Testis (tissue), 3 donors: Measurements from ENCODE around the gene C11orf68. TPM values are rescaled to one million over a fixed set of nuclear protein-coding genes. Genes with fewer than 3 reads are reported as not detected.

ENCODE experiments used
- DNase-seq: peaks from one replicate; pipeline ENCODE4 v3.0.0-alpha.2; 2019
- H3K27ac ChIP-seq, 2 donors: fragments of 200-600 bp; sonication (generic); one replicate each; pipeline ENCODE4 v1.5.1; 2019
- H3K27me3 ChIP-seq: fragments of 200-600 bp; sonication (generic); one replicate; pipeline ENCODE4 v1.5.1; 2019
- H3K36me3 ChIP-seq: fragments of 200-600 bp; sonication (generic); one replicate; pipeline ENCODE4 v1.5.1; 2017; ENCODE audit warnings: low read depth; ENCODE audit errors: missing control alignments
- H3K4me1 ChIP-seq: fragments of 200-600 bp; sonication (generic); one replicate; pipeline ENCODE4 v1.5.1; 2019
- H3K4me3 ChIP-seq, 2 donors: fragments of 200-600 bp; sonication (generic); one replicate each; pipeline ENCODE4 v1.5.1; 2017 to 2019
- H3K9me3 ChIP-seq: fragments of 200-600 bp; sonication (generic); one replicate; pipeline ENCODE4 v1.5.1; 2017
- CTCF ChIP-seq, 3 experiments: fragments of 450-650 bp in 2 of 3; fragments of 200-600 bp in 1 of 3; sonication (generic) in 1 of 3; IDR thresholded peaks; one replicate each; pipeline ENCODE4 v1.5.1; 2016 to 2019; ENCODE audit warnings: antibody characterized with exemption in 3 of 3, mild to moderate bottlenecking in 2 of 3, moderate library complexity in 1 of 3
- POLR2A ChIP-seq: fragments of 450-650 bp; IDR thresholded peaks from one replicate; pipeline ENCODE4 v1.6.1; 2017; ENCODE audit warnings: antibody characterized with exemption, mild to moderate bottlenecking, moderate library complexity
- WGBS, 2 donors: methylation state at CpG; one replicate each; pipeline ENCODE4 v1.1.5; 2018; 5-methylcytosine and 5-hydroxymethylcytosine counted together
- intact Hi-C: fragments of 100-400 bp; cut with DNase I; formaldehyde crosslinking; loops from one replicate; pipeline ENCODE4 v1.15.1; 2023; ENCODE audit warnings: low total_unique reads
- polyA plus RNA-seq: library from polyadenylated mRNA; stranded (reverse); fragments of 350-450 nt; fragmentation: Illumina TruSeq; extraction: RNeasy Lipid Tissue Mini Kit (QIAGEN cat#74804); gene quantifications from one replicate; pipeline ENCODE4 v1.2.3, GENCODE V29; 2014; ENCODE audit warnings: low read depth, low replicate concordance; ENCODE audit not compliant: insufficient read depth
- total RNA-seq, 2 donors: library from RNA; depleted of rRNA; stranded (reverse); fragments of >200 nt; gene quantifications; one replicate each; pipeline ENCODE4 v1.2.3, GENCODE V29; 2016

C11orf68 gene
- total and polyA plus RNA-seq, 3 donors from 2014 or later = 54.4 to 89.2 (median 54.8) TPM

- Histone ChIP-seq H3K27me3 (no peaks in the 10 kb centered on the region), H3K4me3 (no peak overlapping the region), H3K36me3 (no peaks in the 10 kb centered on the region), H3K9me3 (no peaks in the 10 kb centered on the region), H3K27ac (no peak overlapping the region), H3K4me1 (peaks cover 10% of the 10 kb centered on the region)
- no peak for TF ChIP-seq POLR2A
- no peak for TF ChIP-seq CTCF (IDR thresholded peaks at IDR 0.05)
- no peak for DNase-seq
- intact Hi-C loops = no loop called here
- WGBS, 2 donors = 89 to 90% methylated on average over 6 of the region's 6 CpGs
Observed at GRCh38 chr11:65907878-65908277, 11.0 kb downstream of the C11orf68 start.

GRCh38 chr11:65906602-65907001 lies 12.3 kb downstream of the C11orf68 start:
- intact Hi-C loops = no loop called here
- DNase-seq = no peak
- no peaks in the 10 kb centered on the region for H3K27me3 ChIP-seq
- no peak overlapping the region for H3K27ac ChIP-seq
- H3K4me1 ChIP-seq = peaks cover 4% of the 10 kb centered on the region
- 91 to 92% methylated on average over 5 of the region's 5 CpGs for WGBS, 2 donors
- H3K4me3 ChIP-seq = no peak overlapping the region
- TF ChIP-seq CTCF (IDR thresholded peaks at IDR 0.05) = no peak
- no peak for TF ChIP-seq POLR2A
- H3K9me3 ChIP-seq = no peaks in the 10 kb centered on the region
- H3K36me3 ChIP-seq = no peaks in the 10 kb centered on the region

- no peak for DNase-seq
- H3K27ac ChIP-seq = no peak overlapping the region
- no peak overlapping the region for H3K4me3 ChIP-seq
- WGBS, 2 donors = 85 to 88% methylated on average over 8 of the region's 8 CpGs
- H3K27me3 ChIP-seq = no peaks in the 10 kb centered on the region
- H3K36me3 ChIP-seq = no peaks in the 10 kb centered on the region
- H3K9me3 ChIP-seq = no peaks in the 10 kb centered on the region
- TF ChIP-seq CTCF (IDR thresholded peaks at IDR 0.05) (no peak), POLR2A (no peak)
- intact Hi-C loops = no loop called here
- peaks cover 8% of the 10 kb centered on the region for H3K4me1 ChIP-seq
Observed at GRCh38 chr11:65903715-65904114, 15.1 kb downstream of the C11orf68 start.

GRCh38 chr11:65903068-65903481 lies 15.8 kb downstream of the C11orf68 start:
- no peaks in the 10 kb centered on the region for H3K27me3 ChIP-seq
- no peak for TF ChIP-seq CTCF (IDR thresholded peaks at IDR 0.05)
- no peak for TF ChIP-seq POLR2A
- no peak for DNase-seq
- intact Hi-C loops = no loop called here
- H3K36me3 ChIP-seq = no peaks in the 10 kb centered on the region
- no peaks in the 10 kb centered on the region for H3K9me3 ChIP-seq
- H3K4me1 ChIP-seq = peaks cover 8% of the 10 kb centered on the region
- no peak overlapping the region for H3K27ac ChIP-seq
- H3K4me3 ChIP-seq = no peak overlapping the region
- WGBS, 2 donors = 51 to 57% methylated on average over 3 to 4 of the region's 5 CpGs

GRCh38 chr11:65900899-65901180 lies 18.0 kb downstream of the C11orf68 start:
- peaks cover 8% of the 10 kb centered on the region for H3K4me1 ChIP-seq
- no peak for DNase-seq
- H3K36me3 ChIP-seq = no peaks in the 10 kb centered on the region
- TF ChIP-seq CTCF (IDR thresholded peaks at IDR 0.05) (no peak), POLR2A (no peak)
- 64 to 70% methylated on average over 11 of the region's 11 CpGs for WGBS, 2 donors
- peak overlapping the region; percentile 43 to 52 for H3K4me3 ChIP-seq
- H3K9me3 ChIP-seq = no peaks in the 10 kb centered on the region
- intact Hi-C loops = no loop called here
- no peak overlapping the region for H3K27ac ChIP-seq
- H3K27me3 ChIP-seq = no peaks in the 10 kb centered on the region
